Stimulated activated CD4-positive, alpha-beta T cell treated with anti-CD3 and anti-CD28 coated beads, Interleukin-15, amount 100 ng/mL, for 1 hour (primary cell): ENCODE measurements around the gene RNF43.
"Not testable (repeated sequence)": the region's sequence is repeated elsewhere in the genome, so short reads cannot be mapped to it uniquely, and the experiment has no call there.

Experiments used
- DNase-seq, 2 donors: peaks; one replicate each; pipeline ENCODE4 v3.0.0-alpha.2; 2020; ENCODE audit warnings: low read depth in 1 of 2, low spot score in 1 of 2

Gene RNF43

DNA sequence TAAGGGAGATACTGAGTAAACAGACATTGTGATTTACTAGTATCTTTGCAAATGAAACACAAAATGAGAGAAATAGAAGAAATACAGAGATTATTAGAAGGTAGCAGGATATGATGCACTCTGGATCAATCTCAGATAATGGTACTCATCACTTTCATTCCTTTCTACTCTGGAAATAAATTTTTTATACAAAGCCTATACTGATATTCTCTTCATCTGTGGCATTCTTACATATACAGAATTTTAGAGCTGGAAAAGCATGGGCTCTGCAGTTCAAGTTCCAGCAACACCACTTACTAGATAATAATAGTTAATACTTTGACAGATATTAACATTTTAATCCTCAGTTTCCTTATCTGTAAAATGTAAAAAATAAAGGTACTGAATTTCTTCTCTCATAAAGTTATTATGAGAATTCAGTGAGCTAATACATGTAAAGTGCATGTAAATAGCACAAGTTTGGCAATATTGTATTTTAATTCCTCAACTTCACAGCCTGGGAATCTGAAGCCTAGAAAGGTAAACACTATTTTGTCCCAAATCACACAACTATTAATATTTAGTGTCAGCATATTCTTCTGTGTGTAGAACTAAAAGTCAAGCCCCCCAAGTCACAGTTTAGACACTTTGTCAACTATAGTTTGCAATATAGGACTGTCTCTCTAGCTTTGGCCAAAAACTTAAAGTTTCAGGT lies 6.5 kb downstream of the RNF43 start:
- DNase-seq: no peak

DNA sequence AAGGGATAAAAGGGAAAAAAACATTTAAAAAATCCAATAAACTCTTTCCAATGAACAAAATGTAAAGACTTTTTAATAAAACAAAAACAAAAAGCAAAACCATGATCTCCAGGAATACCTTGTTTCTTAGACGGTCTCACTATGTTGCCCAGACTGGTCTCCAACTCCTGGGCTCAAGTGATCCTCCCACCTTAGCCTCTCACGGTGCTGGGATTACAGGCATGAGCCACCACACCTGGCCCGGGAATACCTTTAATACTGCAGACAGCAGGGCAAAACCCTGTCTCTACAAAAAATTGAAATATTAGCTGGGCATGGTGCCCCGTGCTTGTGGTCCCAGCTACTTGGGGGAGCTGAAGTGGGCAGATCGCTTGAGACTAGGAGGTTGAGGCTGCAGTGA lies 7.9 kb downstream of the RNF43 start:
- DNase-seq: no peak

DNA sequence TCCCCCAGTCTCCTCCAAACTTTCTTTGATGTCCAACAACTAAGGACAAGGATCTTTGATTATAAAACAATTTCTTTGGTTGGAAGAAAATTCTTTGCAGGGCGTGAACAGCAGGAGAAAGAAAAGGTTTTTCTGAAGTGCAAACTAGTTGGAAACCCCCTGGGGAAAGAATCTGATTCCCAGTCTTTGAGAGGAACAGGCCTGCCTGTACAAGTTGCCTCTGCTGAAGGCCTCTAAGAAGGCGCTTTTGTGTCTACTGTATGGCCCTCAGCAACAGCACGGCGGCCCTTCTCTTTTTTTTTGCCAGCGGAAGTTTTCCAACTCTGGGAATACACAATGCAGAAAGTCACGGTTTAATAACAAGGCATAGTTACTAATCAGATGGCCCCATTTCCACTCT lies 14.0 kb downstream of the RNF43 start:
- no peak for DNase-seq

DNA sequence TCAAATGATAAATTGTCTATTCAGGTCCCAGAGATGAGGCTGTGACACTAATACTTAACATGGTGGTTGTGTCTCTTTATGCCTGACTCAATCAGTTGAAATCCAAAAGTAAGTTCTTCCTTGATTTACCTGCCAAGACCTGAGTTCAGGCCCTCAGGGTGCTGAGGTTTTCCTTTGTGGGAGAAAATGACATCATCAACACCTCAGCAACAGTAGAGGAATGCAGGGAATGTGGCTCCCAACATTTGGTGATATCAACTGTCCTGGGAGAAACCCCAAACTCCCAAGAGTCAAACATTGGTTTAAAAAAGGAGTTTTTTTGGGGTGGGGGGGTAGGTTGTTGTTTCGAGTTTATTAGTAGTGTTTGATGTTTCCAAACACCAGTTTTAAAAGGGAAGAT lies 14.7 kb downstream of the RNF43 start:
- DNase-seq: no peak

DNA sequence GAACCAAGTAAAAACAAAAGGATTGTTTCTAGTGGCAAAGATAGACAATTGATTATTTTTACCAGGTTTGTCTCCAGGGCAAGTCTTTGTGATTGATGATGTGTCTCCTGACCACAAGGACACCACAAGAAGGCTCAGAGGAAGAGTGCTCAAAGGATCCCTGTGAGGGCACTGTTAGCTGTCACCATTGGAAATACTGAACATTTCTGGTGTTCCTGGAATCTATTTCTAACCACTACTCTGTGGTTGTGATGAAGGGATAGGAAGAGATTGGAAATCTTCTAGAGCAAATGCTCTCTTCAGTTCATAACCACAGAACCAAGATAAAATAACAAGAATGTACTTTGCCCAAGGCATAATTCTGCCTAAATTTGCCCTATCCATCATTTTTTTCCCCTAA lies 15.3 kb downstream of the RNF43 start:
- no peak for DNase-seq

DNA sequence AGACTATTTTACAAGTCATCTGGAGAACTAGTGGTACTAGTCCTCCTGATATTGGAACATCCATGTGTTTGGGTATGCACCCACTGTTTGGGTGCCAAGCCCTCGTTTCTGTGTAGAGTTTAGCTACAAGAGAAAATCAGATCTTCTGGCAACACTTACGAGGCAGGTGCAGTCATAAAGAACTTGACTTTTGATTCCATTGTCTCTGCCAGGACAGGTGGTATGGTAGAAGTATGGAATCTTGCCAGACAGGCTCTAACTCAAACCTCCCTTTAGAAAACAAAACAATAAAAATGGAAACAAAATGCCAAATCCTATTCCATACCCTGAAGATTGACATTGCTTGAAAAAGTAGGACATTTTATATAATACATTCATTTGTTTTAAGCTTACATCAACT lies 16.0 kb downstream of the RNF43 start:
- no peak for DNase-seq

DNA sequence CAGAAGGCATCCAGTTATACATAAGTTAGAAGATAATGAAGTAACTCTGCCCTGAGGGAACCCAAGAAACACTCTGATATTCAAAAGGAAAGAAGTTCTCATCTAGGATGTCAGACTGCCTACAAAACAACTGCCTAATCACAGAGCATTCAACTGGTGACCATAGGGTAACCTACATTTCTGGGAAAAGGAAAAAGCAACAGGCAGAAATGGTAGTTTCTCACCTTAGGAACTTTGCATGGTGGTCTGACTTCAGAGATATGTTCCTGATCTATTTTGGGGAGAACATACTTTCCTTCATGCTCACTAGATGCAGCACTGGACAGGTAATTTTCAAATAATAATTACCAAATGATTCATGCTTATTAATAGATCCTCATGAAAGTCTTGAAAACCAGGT lies 16.5 kb downstream of the RNF43 start:
- DNase-seq: no peak

DNA sequence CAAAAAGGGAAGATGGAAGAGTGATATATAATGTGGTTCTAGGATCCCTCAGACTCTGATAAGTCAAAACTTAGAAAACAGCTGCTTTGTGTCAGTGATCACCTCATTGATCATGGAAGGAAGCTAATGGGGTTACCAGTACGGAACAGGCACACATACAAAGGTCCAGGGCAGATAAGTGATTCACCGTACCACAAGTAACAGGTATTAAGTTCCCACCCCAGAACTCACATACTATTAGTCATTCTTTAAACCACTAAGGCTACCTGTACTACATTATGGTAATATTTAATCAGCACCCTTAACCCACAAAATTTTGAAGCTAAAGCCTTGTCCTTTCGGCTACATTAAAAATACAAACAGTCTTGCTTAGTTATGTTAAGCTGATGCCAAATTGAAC lies 17.4 kb downstream of the RNF43 start:
- DNase-seq: no peak

DNA sequence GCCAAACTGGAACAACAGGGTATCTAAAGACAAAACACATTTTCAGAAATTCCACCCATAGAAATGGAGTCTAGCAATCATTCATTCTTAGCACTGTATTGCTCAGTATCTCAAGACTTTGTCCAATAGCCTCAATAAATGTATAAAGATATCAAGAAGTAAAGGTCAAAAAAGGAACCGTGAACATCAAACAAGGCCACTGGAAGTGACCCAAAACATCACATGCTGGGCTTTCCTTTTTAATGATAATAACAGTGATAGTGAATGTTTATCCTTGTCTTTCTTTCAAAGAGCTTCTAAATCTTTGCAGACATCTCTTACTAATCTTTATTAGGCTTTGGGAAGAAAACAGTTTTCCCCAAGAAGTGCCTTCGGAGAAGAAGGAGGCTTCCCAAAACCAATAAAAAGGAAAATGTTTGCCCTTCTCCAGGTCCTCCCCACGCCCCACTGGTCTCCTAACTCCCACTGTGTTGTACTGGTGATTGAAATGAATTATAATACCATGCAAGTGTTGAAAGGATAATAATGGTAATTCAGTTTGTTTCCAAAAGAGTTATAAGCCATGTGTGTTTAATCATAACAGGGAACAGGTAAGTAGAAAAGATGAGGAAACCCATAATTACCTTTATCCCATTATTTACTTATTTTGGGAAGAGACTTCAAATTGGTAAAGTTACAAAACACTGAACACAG lies 18.6 kb downstream of the RNF43 start:
- DNase-seq: no peak

DNA sequence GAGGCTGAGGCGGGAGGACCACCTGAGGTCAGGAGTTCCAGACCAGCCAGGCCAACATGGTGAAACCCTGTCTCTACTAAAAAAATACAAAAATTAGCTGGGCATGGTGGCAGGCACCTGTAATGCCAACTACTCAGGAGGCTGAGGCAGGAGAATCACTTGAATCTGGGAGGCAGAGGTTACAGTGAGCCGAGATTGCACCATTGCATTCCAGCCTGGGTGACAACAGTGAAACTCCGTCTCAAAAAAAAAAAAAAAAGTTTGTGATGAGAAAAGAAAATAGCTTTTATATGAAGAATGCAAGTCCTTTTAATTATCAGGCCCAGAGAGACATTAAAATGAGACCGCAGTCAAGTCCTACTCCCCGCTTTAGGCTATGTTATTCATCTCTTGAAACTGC lies 19.9 kb downstream of the RNF43 start:
- not testable (repeated sequence) for DNase-seq

DNA sequence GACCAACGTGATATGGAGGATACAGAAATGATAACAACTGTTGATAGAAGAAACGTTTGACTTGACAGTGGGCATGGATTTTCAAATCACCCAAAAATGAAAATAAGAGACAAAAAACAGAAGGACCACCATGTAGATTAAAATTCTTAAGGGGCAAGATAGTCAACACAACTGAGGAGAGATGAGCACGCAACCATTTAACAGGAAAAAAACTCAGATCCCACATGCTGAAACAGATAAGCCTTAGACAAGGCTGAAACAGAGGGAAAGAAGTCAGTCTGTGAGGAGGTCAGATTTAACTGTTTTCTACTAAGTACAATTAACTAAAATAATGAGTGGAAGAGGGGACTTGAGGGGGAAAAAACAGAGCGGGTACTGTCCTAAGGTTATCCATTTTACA lies 21.2 kb downstream of the RNF43 start:
- DNase-seq: no peak

DNA sequence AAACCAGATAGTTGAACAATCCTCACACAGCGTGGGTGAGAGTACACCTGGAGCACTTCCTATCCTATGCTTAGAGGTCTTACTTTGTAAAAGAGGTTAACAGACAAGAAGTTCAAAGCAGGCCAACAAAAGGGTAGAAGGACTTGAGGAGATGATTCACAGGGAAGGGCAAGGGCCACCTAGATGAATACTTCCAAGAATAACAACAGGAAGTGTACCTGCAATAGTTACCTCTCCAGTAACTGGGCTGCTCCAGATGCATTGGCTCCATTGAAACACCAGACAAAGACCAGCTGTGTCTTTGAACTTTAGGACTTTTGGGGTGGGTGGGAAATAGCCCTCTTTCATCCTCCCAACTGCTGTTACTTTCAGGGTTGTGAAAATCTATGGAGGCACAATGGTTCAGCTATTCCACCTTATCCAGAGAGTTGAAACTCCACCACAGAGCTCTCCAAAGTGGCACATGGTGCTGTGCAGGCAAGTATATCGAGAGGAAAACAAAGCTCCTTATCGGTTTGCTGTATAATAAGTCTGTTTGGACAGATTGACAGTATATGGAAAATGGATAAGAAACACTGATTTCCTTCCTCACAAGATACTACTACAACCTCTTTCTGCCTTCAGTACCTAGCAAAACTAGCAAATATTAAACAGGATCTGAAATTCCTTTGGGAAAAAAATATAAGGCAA lies 22.7 kb downstream of the RNF43 start:
- DNase-seq: no peak

DNA sequence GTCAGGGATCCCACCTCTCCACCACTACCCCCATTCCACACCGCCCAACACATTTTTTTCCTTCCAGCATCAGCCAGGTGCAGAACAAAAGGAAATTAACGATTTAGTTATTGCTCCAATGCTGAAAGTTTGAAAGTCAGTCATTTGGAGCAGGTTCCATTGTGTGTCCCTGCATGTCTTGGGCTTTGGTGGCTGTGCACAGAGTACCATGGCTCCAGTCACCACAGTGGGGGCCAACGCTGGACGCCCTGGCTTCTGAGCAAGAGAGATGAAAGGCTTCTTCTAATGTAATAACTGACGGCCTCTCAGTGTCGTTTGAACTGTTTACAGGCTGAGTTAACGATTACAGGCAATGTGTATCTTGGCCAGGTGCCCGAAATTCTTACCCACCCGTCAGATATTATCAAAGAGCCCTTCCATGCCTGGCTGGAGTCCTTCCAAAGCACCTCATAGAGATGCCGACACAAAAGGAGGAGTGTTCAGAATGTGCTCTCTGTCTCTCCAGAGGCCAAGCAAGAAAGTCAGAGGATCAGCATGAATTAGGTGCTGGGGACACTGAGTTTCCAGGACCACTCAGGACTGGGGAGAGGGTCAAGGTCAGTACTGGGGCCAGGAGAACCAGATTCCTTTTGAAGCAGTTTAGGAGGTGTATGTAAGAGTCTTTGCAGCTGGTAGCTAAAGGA lies 25.9 kb downstream of the RNF43 start:
- DNase-seq: no peak

DNA sequence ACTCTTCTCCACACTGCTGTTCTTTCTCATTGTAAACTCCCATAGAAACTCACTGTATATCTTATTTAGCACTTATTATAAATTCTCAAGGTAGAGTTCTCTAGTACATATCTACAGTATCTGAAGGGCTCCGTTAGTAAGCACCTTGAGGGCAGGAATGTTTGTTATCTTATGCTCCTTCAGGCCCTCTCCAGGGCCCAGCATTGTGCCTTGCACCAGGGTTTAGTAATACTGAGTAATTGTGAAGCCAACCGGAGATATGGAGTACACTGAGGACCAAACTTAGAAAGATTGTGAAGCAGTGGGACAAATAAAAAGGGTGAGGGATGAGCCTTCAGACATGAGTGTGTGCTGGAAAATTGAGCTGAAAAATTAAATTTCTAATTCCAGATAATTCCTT lies 26.4 kb downstream of the RNF43 start:
- DNase-seq: no peak

DNA sequence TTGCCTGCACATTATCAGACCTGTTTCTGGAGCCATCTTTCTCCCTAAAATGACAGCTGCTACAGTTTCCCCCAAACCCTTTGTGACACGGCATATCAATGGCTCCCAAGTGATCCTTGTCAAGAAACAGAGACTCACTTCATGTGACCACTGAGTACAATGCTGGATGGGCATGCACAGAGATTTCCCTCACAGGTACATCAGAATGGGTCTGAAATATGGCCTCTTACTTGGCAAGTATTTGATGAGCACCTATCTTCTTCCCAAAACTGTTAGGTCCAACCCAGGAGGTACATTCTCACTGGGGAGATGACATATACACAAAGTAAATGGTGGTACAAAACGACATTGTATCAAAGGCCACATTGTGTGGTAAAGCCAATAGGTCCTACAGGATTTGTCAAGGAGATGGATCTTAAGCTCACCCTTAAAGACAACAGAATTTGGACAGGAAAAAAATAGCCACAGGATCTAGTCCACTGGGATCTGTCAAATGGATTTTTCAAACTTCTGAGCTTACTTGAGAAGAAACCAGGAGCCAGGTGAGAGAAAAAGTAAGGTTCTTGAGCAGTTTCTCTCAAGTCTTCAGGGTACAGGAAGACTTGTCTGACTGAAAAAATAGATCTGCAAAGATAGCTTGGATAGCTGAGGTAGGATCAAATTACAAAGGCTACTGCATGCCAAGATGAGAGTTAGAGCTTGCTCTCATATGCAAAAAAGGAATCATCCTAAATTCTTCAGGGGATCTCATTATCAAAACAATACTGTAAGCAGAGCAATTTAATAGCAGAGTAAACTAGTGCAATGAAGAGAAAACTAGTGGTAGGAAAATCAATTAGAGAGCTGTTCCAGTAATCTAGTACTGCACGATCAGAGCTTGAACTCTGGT lies 28.8 kb downstream of the RNF43 start:
- DNase-seq: no peak

DNA sequence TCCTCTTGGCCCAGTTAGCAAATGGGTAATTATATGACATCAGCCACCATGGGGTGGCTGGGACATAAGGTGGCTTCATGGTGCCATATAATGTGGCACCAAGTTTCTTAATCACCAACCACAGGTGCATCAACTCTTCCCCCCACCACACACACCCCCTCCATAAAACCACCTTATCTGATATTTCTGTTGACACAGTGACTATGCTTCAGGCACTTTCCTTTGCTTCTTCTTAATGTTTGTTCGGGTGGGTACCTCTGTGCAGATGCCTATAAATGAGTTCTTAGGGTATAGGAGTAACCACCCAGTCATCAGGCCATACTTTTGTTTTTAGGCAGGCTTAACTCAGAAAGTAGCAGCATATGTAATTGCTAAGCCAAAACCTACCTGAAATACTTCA lies 29.5 kb downstream of the RNF43 start:
- no peak for DNase-seq

DNA sequence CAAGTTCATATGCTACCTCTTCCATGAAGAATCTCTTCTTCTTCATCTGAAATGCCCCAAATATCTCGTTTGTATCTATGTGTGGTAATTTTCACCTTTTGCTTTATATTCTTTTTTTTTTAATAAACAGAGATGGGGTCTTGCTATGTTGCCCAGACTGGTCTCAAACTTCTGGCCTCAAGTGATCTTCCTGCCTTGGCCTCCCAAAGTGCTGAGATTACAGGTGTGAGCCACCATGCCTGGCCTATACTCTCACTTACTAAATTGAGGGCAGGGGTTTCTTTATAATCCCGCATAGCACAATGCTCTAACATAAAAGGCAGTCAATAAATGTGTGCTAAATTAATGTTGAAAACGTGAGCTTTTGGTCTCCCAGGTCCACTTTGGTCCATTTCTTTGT lies 30.6 kb downstream of the RNF43 start:
- DNase-seq: no peak

DNA sequence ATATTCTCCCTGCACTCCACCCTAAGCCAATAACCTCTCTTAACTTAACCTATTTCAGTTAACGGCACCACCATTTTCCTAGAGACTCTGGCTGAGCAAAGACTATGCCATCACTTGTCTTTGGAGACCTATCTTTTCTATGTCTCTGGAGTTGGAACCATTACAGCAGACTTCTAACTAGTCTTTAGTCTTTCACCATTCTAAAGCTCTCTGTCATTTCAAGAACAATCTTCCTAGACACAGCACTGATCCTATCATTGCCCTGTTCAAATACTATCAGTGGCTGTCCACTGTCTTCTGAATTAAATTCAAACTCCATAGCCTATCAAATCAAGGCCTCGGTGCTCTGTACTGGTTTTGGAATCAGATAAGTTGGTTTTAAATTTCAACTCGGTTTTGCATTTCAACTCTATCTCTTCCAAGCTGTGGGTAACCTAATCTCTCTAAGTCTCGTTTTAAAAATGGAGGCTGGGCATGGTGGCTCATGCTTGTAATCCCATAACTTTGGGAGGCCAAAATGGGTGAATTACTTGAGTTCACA lies 31.9 kb downstream of the RNF43 start:
- no peak for DNase-seq

DNA sequence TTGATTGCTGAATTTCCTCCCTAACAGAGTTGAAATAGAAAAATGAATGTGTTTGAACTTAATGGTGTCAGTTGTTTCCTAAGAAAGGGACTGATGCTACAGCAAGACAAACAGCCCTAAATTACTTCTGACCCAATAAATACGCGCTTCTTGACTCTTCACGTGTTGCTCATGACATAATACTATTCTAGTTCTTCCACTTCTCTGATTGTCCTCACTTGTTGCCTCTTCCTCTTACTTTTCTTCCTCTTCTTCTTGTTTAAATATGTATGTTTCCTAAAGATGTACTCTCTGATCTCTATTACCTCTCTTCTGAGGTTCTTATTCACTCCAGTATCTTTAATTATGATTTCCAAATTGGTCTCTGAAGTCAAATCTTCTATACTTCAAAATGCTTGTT lies 32.4 kb downstream of the RNF43 start:
- no peak for DNase-seq

DNA sequence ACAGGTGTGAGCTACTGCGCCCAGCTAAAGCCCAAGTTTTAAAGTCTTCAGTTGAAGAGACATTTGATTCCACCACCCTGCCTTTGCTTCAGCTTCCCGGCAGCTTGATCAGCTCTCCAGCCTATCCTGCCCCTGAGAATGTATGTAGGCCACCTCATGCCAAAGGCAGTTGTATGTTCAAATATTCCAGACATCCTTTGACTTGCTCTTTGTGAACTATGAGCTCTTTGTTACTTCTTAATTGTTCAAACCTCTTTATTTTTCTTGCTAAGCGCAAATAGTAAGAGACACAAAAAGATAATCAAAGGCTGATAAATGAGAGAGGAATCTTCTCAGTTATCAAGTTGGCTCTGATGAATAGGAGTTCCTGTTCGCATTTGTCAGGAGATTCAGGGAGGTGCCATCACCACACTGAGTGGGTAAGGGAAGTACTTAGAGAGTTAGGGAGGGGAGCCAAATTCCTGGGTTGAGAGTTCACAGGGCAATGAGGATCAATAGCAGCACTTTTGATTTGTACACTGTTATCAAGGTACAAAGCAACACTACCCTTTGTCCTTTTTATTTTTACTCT lies 33.4 kb downstream of the RNF43 start:
- DNase-seq: no peak
